Neutrophil (primary cell): ENCODE results near the gene C15orf40.
A peak's percentile ranks its signal among the peaks of the same experiment; 100 is the strongest.

Experiments
- H3K27ac ChIP-seq: fragments of 200-600 bp; sonication (generic); 2 replicates; pipeline ENCODE4 v1.5.1; 2016; ENCODE audit warnings: mild to moderate bottlenecking, moderate library complexity
- H3K27me3 ChIP-seq: fragments of 200-600 bp; sonication (generic); 2 replicates; pipeline ENCODE4 v1.6.0; 2016; ENCODE audit warnings: mild to moderate bottlenecking
- H3K36me3 ChIP-seq: fragments of 200-600 bp; sonication (generic); 2 replicates; pipeline ENCODE4 v1.5.1; 2017
- H3K4me1 ChIP-seq, 2 experiments: fragments of 200-600 bp in 1 of 2; sonication (generic) in 1 of 2; 1 replicate in 1 of 2; 2 replicates in 1 of 2; pipeline versions ENCODE4 v1.5.1 to v1.6.1; 2013 to 2016; ENCODE audit warnings: low read depth in 1 of 2, low read length in 1 of 2, mild to moderate bottlenecking in 1 of 2, moderate library complexity in 1 of 2; ENCODE audit not compliant: control insufficient read depth in 1 of 2, insufficient read depth in 1 of 2
- H3K4me3 ChIP-seq, 2 experiments: fragments of 200-600 bp in 1 of 2; sonication (generic) in 1 of 2; 1 replicate in 1 of 2; 2 replicates in 1 of 2; pipeline ENCODE4 v1.5.1; 2013 to 2016; ENCODE audit warnings: low read depth in 1 of 2, low read length in 1 of 2, mild to moderate bottlenecking in 1 of 2, moderate library complexity in 1 of 2
- H3K9me3 ChIP-seq: fragments of 200-600 bp; sonication (generic); 2 replicates; pipeline ENCODE4 v1.5.1; 2016
- TF ChIP-seq, protein P1 (sequence below): fragments of 200-600 bp; sonication (generic); IDR thresholded peaks from 2 replicates; pipeline ENCODE4 v1.5.1; 2016; ENCODE audit warnings: antibody characterized with exemption

C15orf40 gene

DNA sequence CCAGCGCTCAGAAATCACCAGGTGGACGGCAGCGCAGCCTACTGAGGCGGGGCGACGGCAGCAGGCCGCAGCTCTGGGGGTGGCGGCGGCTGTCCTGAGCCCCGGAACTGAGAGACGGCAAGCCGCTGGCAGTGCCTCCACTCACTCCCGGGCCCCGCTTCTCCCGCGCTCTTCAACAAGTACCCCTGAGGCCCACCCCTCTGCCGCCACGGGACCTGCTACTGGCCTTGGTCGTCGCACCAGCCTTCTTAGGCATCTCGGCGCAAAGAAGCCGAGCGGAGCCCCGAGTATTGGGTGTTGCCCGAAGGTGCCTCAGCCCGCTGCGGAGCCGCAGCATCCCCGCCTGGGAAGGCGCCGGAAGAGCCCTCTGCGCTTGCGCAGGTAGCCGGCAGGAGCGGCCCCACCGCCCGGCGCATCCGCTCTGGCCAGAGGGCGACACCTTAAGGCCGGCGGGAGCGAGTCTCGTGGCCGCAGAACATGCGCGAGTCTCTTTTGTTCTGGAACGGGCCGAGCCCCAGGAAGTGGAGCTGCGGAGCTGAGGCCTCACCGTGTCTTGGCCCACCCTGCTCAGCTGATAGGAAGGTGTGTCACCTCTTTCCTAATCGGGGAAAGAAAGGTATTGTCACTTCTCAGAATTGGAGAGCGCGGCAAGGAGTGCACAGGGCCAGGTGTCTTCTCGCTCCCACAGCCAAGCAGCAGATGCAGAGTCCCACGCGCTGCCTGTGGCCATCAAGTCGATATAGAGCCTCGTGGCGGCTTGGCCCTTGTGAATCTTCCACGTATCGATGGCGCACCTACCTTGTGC lies at the start of gene C15orf40:
TSS of gene C15orf40 (minus strand) at position 369 of the 805 bp plus-strand sequence. CDS start at position 337, 32 bp downstream.
- Histone ChIP-seq H3K4me3 (peak within 1 kb of the TSS; percentile 76 to 82), H3K27me3 (no peaks in the 10 kb centered on the region), H3K4me1 (peaks cover 28 to 29% of the 10 kb centered on the region in 2 experiments), H3K27ac (peak within 1 kb of the TSS; percentile 75), H3K9me3 (no peaks in the 10 kb centered on the region), H3K36me3 (peaks cover 36% of the 10 kb centered on the region)
- TF ChIP-seq, protein P1, sequence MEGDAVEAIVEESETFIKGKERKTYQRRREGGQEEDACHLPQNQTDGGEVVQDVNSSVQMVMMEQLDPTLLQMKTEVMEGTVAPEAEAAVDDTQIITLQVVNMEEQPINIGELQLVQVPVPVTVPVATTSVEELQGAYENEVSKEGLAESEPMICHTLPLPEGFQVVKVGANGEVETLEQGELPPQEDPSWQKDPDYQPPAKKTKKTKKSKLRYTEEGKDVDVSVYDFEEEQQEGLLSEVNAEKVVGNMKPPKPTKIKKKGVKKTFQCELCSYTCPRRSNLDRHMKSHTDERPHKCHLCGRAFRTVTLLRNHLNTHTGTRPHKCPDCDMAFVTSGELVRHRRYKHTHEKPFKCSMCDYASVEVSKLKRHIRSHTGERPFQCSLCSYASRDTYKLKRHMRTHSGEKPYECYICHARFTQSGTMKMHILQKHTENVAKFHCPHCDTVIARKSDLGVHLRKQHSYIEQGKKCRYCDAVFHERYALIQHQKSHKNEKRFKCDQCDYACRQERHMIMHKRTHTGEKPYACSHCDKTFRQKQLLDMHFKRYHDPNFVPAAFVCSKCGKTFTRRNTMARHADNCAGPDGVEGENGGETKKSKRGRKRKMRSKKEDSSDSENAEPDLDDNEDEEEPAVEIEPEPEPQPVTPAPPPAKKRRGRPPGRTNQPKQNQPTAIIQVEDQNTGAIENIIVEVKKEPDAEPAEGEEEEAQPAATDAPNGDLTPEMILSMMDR = peak; percentile 78

GRCh38 chr15:83057696-83058376 lies 46.4 kb upstream of the C15orf40 start:
- H3K9me3 ChIP-seq = no peaks in the 10 kb centered on the region
- H3K27me3 ChIP-seq = no peaks in the 10 kb centered on the region
- TF ChIP-seq, protein P1 = no peak
- peaks cover 26% of the 10 kb centered on the region for H3K36me3 ChIP-seq
- peaks cover 5 to 6% of the 10 kb centered on the region in 2 experiments for H3K4me1 ChIP-seq
- no peak overlapping the region for H3K27ac ChIP-seq
- no peak overlapping the region for H3K4me3 ChIP-seq

DNA sequence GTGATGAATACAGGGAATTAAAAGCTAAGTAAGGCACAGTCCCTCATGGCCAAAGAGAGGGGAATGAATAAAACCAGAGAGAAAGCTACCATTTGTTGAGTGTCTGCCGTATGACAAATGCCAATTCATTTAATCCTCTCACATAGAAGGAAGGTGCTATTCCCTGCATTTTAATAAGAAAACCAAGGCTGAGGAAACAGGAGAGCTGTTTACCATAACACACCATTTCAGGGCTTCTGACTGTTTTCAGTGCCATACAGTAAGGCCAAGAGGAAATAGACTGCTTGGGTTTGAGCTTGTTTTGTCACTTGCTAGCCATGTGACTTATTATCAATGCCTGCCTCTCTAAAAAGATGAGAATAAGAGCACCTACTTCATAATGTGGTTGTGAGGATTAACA lies 45.6 kb upstream of the C15orf40 start:
- H3K4me1 ChIP-seq = no peaks in the 10 kb centered on the region
- TF ChIP-seq, protein P1 = no peak
- no peaks in the 10 kb centered on the region for H3K27me3 ChIP-seq
- no peak overlapping the region for H3K4me3 ChIP-seq
- no peak overlapping the region for H3K27ac ChIP-seq
- H3K9me3 ChIP-seq = no peaks in the 10 kb centered on the region
- H3K36me3 ChIP-seq = peaks cover 30% of the 10 kb centered on the region

- peaks cover 55% of the 10 kb centered on the region for H3K36me3 ChIP-seq
- TF ChIP-seq, protein P1 = no peak
These were observed 41.7 kb upstream of the C15orf40 start for GRCh38 chr15:83053151-83053550.

DNA sequence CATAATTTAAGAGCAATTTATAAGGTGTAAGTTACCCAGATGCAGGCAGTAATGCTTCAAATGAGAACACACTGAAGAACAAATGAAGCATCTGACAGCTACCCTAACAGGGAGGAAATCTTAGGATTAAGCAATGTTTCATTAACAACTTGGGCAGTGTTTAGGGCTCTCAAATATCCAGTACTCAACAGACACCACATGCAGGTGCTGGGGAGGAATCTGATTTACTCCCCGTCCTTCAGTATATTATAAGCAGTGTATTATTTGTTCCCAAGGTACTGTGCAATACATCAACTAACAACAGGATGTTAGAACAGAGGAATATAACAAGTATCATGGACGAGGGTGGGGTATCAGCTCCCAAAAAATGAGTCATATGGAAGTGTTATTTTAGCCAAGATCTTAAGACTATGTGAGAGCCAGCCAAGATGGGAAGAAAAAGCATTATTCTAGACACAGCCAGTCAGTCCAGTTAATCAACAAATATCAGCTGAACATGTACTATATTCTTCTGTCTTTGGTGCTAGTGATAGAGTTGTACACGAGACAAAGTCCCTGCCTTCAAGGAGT lies 35.2 kb upstream of the C15orf40 start:
- no peak overlapping the region for H3K4me3 ChIP-seq
- no peaks in the 10 kb centered on the region for H3K9me3 ChIP-seq
- TF ChIP-seq, protein P1 = no peak
- H3K27ac ChIP-seq = no peak overlapping the region
- no peaks in the 10 kb centered on the region for H3K27me3 ChIP-seq
- no peaks in the 10 kb centered on the region for H3K4me1 ChIP-seq
- H3K36me3 ChIP-seq = peaks cover 60% of the 10 kb centered on the region

More at GRCh38 chr15:83053151-83053550, 41.7 kb upstream of the C15orf40 start:
- Histone ChIP-seq H3K9me3 (no peaks in the 10 kb centered on the region), H3K4me1 (no peaks in the 10 kb centered on the region), H3K4me3 (no peak overlapping the region), H3K27ac (peak overlapping the region; percentile 12), H3K27me3 (no peaks in the 10 kb centered on the region)
